WTC11 (cell line): ENCODE data around the gene BOC.

Source experiments
- CTCF ChIP-seq: fragments of 200-600 bp; IDR thresholded peaks from 2 replicates; pipeline ENCODE4 v1.8.0; 2022; ENCODE audit warnings: antibody characterized with exemption
- ELF4 ChIP-seq: sonication (generic); formaldehyde crosslinking; IDR thresholded peaks from 2 replicates; pipeline ENCODE4 v1.8.1; 2022; ENCODE audit warnings: low read depth, mild to moderate bottlenecking, moderate library complexity, missing genetic modification reagents

DNA sequence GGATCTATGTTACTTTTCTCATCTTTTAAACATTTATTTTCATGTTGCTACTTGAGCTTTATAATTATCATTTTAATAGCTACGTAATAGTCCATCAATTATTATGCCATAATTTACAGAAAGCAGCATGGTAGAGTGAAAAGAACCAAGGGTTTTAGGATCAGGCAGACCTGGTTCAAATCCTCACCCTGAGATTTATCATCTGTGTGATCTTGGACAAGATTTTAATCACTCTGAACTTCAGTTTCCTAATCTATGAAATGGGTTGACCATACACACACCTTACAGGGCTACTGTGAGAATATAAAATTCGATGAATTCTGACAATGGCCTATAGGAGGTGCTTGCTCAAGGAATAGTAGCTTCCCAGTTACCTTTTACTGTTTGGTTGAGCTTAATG, 27.1 kb downstream of the BOC start:
- TF ChIP-seq CTCF (no peak), ELF4 (no peak)
